Stimulated activated CD4-positive, alpha-beta T cell treated with anti-CD3 and anti-CD28 coated beads, TNF-alpha, amount 100 ng/mL, for 24 hours (primary cell): ENCODE data around the gene YJEFN3.

Experiments used
- DNase-seq, 3 experiments: peaks; one replicate each; pipeline ENCODE4 v3.0.0-alpha.2; 2020; ENCODE audit warnings: low read depth in 3 of 3

The YJEFN3 gene

GRCh38 chr19:19517235-19517619 is 11.5 kb upstream of the YJEFN3 start:
- DNase-seq = no peak

GRCh38 chr19:19520989-19521388 is 7.7 kb upstream of the YJEFN3 start:
- no peak for DNase-seq

- DNase-seq = no peak
These were observed 5.5 kb upstream of the YJEFN3 start for GRCh38 chr19:19523177-19523576.

GRCh38 chr19:19524053-19524452 is 4.7 kb upstream of the YJEFN3 start:
- DNase-seq = no peak

- DNase-seq = no peak
These were observed 2.9 kb upstream of the YJEFN3 start for GRCh38 chr19:19525611-19526380.

GRCh38 chr19:19526581-19527370 is 1.9 kb upstream of the YJEFN3 start:
- DNase-seq = no peak

GRCh38 chr19:19527371-19527656 is 1.4 kb upstream of the YJEFN3 start:
- DNase-seq = no peak

- DNase-seq = no peak
These were observed 761 bp upstream of the YJEFN3 start for GRCh38 chr19:19527674-19528625.

GRCh38 chr19:19529783-19530422 is 1.2 kb downstream of the YJEFN3 start:
- no peak for DNase-seq

- DNase-seq = no peak
These were observed 1.7 kb downstream of the YJEFN3 start for GRCh38 chr19:19530423-19530804.

GRCh38 chr19:19530889-19531288 is 2.2 kb downstream of the YJEFN3 start:
- DNase-seq = no peak

GRCh38 chr19:19531951-19532805 is 3.5 kb downstream of the YJEFN3 start:
- DNase-seq = peak; percentile 75 to 83 (median 81)

GRCh38 chr19:19532806-19533701 is 4.3 kb downstream of the YJEFN3 start:
- no peak for DNase-seq

- no peak for DNase-seq
These were observed 5.1 kb downstream of the YJEFN3 start for GRCh38 chr19:19533841-19534240.

GRCh38 chr19:19534556-19535265 is 6.0 kb downstream of the YJEFN3 start:
- DNase-seq = no peak

GRCh38 chr19:19535311-19536191 is 6.8 kb downstream of the YJEFN3 start:
- no peak for DNase-seq

GRCh38 chr19:19537075-19538048 is 8.7 kb downstream of the YJEFN3 start:
- no peak for DNase-seq
